HCT116 (cell line): ENCODE measurements around the gene SLC6A13. TPM values are rescaled to one million over a fixed set of nuclear protein-coding genes. Genes with fewer than 3 reads are reported as not detected.

Source experiments
- ATAC-seq: fragments of 200-7000 bp; cut with Tn5 transposase; 2 replicates; pipeline ENCODE4 v1.9.1; 2020; ENCODE audit warnings: mild to moderate bottlenecking, moderate library complexity
- BruUV-seq: library from RNA; stranded (reverse); fragments of 400-500 nt; replicated peaks from 2 replicates; lab custom pipeline; 2021; lab: Mats Ljungman, UMichigan
- CTCF ChIA-PET: fragments of 300-600 bp; sonication (Branson Sonifier 250); formaldehyde crosslinking; loops from one replicate; lab custom pipeline; 2021; ENCODE audit warnings: antibody characterized with exemption; lab: Charles Lee
- POLR2A ChIA-PET: fragments of 300-600, 350-600 bp; sonication (Branson Sonifier 250); formaldehyde crosslinking; loops from one replicate; lab custom pipeline; 2021; ENCODE audit warnings: antibody characterized with exemption; lab: Charles Lee
- RAD21 ChIA-PET, 2 experiments: fragments of 300-600 bp; sonication (Branson Sonifier 250); formaldehyde crosslinking; loops; one replicate each; lab custom pipeline; 2023; ENCODE audit warnings: low total read pairs in 2 of 2; ENCODE audit not compliant: uncharacterized antibody in 2 of 2, unreplicated experiment in 2 of 2, low non-redundant PET in 1 of 2; lab: Charles Lee
- DNase-seq: peaks from one replicate; pipeline ENCODE4 v3.0.0-alpha.2; 2010; ENCODE audit warnings: low read depth, low spot score
- H2AFZ ChIP-seq: fragments of 200-600 bp; shearing (Covaris generic), sonication (generic); 2 replicates; pipeline ENCODE4 v1.6.1; 2017; ENCODE audit warnings: low read depth, mixed run types, mixed read lengths, antibody characterized with exemption, low read length; ENCODE audit not compliant: poor library complexity, severe bottlenecking
- H3K27ac ChIP-seq: 2 replicates; pipeline ENCODE4 v1.5.1; 2012; ENCODE audit warnings: low read depth, low read length
- H3K27me3 ChIP-seq: fragments of 200-600 bp; sonication (generic); 2 replicates; pipeline ENCODE4 v1.6.1; 2016; ENCODE audit warnings: mixed run types, low read length, mixed read lengths; ENCODE audit not compliant: insufficient read depth
- H3K36me3 ChIP-seq, 2 experiments: fragments of 200-500 bp in 1 of 2; fragments of 200-600 bp in 1 of 2; sonication (Bioruptor generic) in 1 of 2; sonication (generic) in 1 of 2; 2 replicates each; pipeline versions ENCODE4 v1.5.1 to v1.6.1; 2014 to 2016; ENCODE audit warnings: low read length in 2 of 2, inconsistent platforms in 1 of 2, mixed read lengths in 1 of 2, mixed run types in 1 of 2; ENCODE audit not compliant: insufficient read depth in 2 of 2, control insufficient read depth in 1 of 2
- H3K4me1 ChIP-seq, 2 experiments: fragments of 200-600 bp in 1 of 2; sonication (generic) in 1 of 2; 2 replicates each; pipeline versions ENCODE4 v1.5.1 to v1.6.1; 2012 to 2017; ENCODE audit warnings: low read length in 2 of 2, inconsistent platforms in 1 of 2, mild to moderate bottlenecking in 1 of 2, mixed read lengths in 1 of 2, mixed run types in 1 of 2, moderate library complexity in 1 of 2; ENCODE audit not compliant: insufficient read depth in 2 of 2, control insufficient read depth in 1 of 2
- H3K4me2 ChIP-seq: fragments of 200-600 bp; sonication (generic); 2 replicates; pipeline ENCODE4 v1.6.1; 2017; ENCODE audit warnings: mixed run types, low read length, mixed read lengths
- H3K4me3 ChIP-seq, 2 experiments: fragments of 200-600 bp in 1 of 2; sonication (generic) in 1 of 2; replicated peaks in 1 of 2; 2 replicates each; pipeline ENCODE4 v1.5.1; 2011 to 2016; ENCODE audit warnings: low read length in 2 of 2, control low read depth in 1 of 2, low read depth in 1 of 2, mild to moderate bottlenecking in 1 of 2, mixed read lengths in 1 of 2, mixed run types in 1 of 2
- H3K79me2 ChIP-seq: fragments of 200-600 bp; sonication (generic); 2 replicates; pipeline ENCODE4 v1.6.1; 2017; ENCODE audit warnings: mild to moderate bottlenecking, mixed run types, low read length, moderate library complexity, mixed read lengths; ENCODE audit not compliant: insufficient read depth
- H3K9ac ChIP-seq: fragments of 200-600 bp; sonication (generic); 2 replicates; pipeline ENCODE4 v1.6.1; 2016; ENCODE audit warnings: low read length, mixed read lengths
- H3K9me2 ChIP-seq: fragments of 200-600 bp; sonication (generic), shearing (Covaris generic); 2 replicates; pipeline ENCODE4 v1.6.1; 2017; ENCODE audit warnings: mixed run types, mild to moderate bottlenecking, moderate library complexity; ENCODE audit not compliant: insufficient read depth
- H3K9me3 ChIP-seq, 2 experiments: fragments of 200-500 bp in 1 of 2; fragments of 200-600 bp in 1 of 2; sonication (Bioruptor generic) in 1 of 2; sonication (generic) in 1 of 2; 2 replicates each; pipeline ENCODE4 v1.6.1; 2014 to 2017; ENCODE audit warnings: low read length in 2 of 2, mixed read lengths in 2 of 2, inconsistent platforms in 1 of 2, low read depth in 1 of 2, mild to moderate bottlenecking in 1 of 2, mixed run types in 1 of 2, moderate library complexity in 1 of 2; ENCODE audit not compliant: control insufficient read depth in 1 of 2, insufficient read depth in 1 of 2
- H4K20me1 ChIP-seq: fragments of 200-600 bp; sonication (generic), shearing (Covaris generic); 2 replicates; pipeline ENCODE4 v1.6.1; 2017; ENCODE audit warnings: mixed run types, mild to moderate bottlenecking, moderate library complexity; ENCODE audit not compliant: insufficient read depth
- ELF1 ChIP-seq: IDR thresholded peaks from 2 replicates; pipeline ENCODE4 v1.6.1; 2012; ENCODE audit warnings: low read depth, borderline replicate concordance
- EZH2phosphoT487 ChIP-seq: fragments of 200-600 bp; IDR thresholded peaks from 2 replicates; pipeline ENCODE4 v1.6.1; 2018; ENCODE audit warnings: antibody characterized with exemption, borderline replicate concordance
- POLR2AphosphoS5 ChIP-seq: IDR thresholded peaks from 2 replicates; pipeline ENCODE4 v1.6.1; 2011; ENCODE audit warnings: mild to moderate bottlenecking, low read depth, low read length, moderate library complexity
- SIN3A ChIP-seq: IDR thresholded peaks from 2 replicates; pipeline ENCODE4 v1.6.1; 2012; ENCODE audit warnings: low read depth
- SP1 ChIP-seq: IDR thresholded peaks from 2 replicates; pipeline ENCODE4 v1.6.1; 2012; ENCODE audit warnings: low read depth
- TCF7L2 ChIP-seq: IDR thresholded peaks from 2 replicates; pipeline ENCODE4 v1.7.0; 2011; ENCODE audit warnings: borderline replicate concordance, inconsistent platforms; ENCODE audit not compliant: insufficient read depth, insufficient read length; ENCODE audit errors: extremely low read depth
- YY1 ChIP-seq: IDR thresholded peaks from 2 replicates; pipeline ENCODE4 v1.6.1; 2011; ENCODE audit warnings: low read length, low read depth, moderate library complexity, mild to moderate bottlenecking; ENCODE audit not compliant: insufficient replicate concordance; ENCODE audit errors: extremely low read depth
- ZNF274 ChIP-seq: fragments of 200-500 bp; sonication (Bioruptor generic); IDR thresholded peaks from 2 replicates; pipeline ENCODE4 v1.6.1; 2014; ENCODE audit warnings: mild to moderate bottlenecking, low read depth, low read length, inconsistent platforms
- intact Hi-C: fragments of 100-400 bp; cut with micrococcal nuclease; formaldehyde crosslinking; loops from 2 replicates; pipeline ENCODE4 v1.10.0; 2022
- total RNA-seq: library from RNA; stranded (reverse); gene quantifications from one replicate; pipeline ENCODE4 v1.2.1, GENCODE V29; 2021; ENCODE audit not compliant: unreplicated experiment
- TF ChIP-seq, protein P1 (sequence below): IDR thresholded peaks from 2 replicates; pipeline ENCODE4 v1.6.1; 2012
- TF ChIP-seq, protein P2 (sequence below): IDR thresholded peaks from 2 replicates; pipeline ENCODE4 v1.6.1; 2012; ENCODE audit warnings: low read depth

Gene SLC6A13
- total RNA-seq, 1 experiment from 2014 or later: 0.39 TPM

DNA sequence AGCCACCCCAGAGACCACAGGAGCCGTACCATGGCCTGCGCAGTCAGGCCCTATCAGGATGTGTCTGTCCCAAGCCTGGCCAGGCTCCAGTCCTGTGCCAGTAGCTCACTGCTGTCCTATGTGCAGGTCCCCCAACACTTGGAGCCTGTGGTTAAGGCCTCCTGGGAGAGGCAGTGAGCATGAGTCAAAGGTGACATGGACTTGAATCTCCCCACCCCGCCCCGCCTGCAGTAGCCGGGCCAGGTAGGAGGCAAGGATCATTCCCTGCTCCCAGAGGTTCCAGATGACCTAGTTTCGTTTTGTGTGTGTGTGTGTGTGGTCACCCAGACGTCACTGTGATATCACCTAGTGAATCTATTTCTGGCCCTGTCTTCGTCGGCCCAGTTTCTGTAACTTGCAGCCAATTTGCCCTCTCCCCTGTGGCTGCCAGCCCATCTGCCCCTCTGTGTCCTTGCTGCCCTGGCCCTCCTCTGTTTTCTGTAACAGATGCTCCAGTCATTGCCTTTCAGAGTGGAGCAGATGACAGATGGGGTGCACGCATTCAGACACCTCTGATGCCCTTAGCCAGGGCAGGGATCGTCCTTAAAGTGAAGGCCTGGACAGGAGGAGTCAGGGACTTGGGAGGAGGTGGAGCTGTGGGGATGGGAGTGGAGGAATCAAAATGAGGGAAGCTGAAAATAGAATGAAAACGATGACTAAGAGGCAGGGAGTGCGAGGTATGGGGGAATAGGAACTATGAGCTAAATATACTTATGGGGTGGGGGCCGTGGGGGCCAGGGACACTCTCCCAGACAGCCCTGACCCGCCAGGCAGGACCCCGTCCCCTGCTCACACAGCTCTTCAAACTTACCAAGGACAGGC, 86.1 kb downstream of the SLC6A13 start:
- ChIA-PET POLR2A (interaction anchor here (1.3 kb wide), 1 partner anchor 11 kb away, joined by 3 read pairs; no protein-coding TSS in a partner anchor), CTCF (no interaction called here), RAD21 (interaction anchor here in 1 of 2 experiments (1.1 kb wide), 1 partner anchor 24 kb away, joined by 3 read pairs; no protein-coding TSS in a partner anchor)
- intact Hi-C loops: no loop called here
- H3K9me3 ChIP-seq: no peaks in the 10 kb centered on the region
- H3K27ac ChIP-seq: no peak overlapping the region; the same call in 1 of the 2 replicates
- H3K4me3 ChIP-seq: peak overlapping the region in 1 of 2 experiments; percentile 39; a peak in 2 of 4 replicates
- no peaks in the 10 kb centered on the region for H3K36me3 ChIP-seq
- no TSS peak for BruUV-seq
- H3K9ac ChIP-seq: peak overlapping the region; percentile 35; the same call in 1 of the 2 replicates
- H3K4me2 ChIP-seq: peak overlapping the region; percentile 83
- DNase-seq (no peak), ATAC-seq (peak; percentile 63)
- peak overlapping the region; percentile 91 for H2AFZ ChIP-seq
- no peaks in the 10 kb centered on the region for H4K20me1 ChIP-seq
- no peaks in the 10 kb centered on the region for H3K79me2 ChIP-seq
- TF ChIP-seq, protein P1, sequence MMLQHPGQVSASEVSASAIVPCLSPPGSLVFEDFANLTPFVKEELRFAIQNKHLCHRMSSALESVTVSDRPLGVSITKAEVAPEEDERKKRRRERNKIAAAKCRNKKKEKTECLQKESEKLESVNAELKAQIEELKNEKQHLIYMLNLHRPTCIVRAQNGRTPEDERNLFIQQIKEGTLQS: no peak
- TF ChIP-seq TCF7L2 (no peak), EZH2phosphoT487 (no peak), ZNF274 (no peak), SIN3A (no peak), POLR2AphosphoS5 (no peak), ELF1 (no peak), YY1 (no peak), SP1 (no peak)
- TF ChIP-seq, protein P2, sequence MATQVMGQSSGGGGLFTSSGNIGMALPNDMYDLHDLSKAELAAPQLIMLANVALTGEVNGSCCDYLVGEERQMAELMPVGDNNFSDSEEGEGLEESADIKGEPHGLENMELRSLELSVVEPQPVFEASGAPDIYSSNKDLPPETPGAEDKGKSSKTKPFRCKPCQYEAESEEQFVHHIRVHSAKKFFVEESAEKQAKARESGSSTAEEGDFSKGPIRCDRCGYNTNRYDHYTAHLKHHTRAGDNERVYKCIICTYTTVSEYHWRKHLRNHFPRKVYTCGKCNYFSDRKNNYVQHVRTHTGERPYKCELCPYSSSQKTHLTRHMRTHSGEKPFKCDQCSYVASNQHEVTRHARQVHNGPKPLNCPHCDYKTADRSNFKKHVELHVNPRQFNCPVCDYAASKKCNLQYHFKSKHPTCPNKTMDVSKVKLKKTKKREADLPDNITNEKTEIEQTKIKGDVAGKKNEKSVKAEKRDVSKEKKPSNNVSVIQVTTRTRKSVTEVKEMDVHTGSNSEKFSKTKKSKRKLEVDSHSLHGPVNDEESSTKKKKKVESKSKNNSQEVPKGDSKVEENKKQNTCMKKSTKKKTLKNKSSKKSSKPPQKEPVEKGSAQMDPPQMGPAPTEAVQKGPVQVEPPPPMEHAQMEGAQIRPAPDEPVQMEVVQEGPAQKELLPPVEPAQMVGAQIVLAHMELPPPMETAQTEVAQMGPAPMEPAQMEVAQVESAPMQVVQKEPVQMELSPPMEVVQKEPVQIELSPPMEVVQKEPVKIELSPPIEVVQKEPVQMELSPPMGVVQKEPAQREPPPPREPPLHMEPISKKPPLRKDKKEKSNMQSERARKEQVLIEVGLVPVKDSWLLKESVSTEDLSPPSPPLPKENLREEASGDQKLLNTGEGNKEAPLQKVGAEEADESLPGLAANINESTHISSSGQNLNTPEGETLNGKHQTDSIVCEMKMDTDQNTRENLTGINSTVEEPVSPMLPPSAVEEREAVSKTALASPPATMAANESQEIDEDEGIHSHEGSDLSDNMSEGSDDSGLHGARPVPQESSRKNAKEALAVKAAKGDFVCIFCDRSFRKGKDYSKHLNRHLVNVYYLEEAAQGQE: no peak
- H3K4me1 ChIP-seq: peaks cover 9 to 40% of the 10 kb centered on the region in 2 experiments; a peak in 3 of 4 replicates
- H3K9me2 ChIP-seq: no peaks in the 10 kb centered on the region
- no peaks in the 10 kb centered on the region for H3K27me3 ChIP-seq
